ENCODE measurements around the gene OTOS.

The OTOS gene

DNA sequence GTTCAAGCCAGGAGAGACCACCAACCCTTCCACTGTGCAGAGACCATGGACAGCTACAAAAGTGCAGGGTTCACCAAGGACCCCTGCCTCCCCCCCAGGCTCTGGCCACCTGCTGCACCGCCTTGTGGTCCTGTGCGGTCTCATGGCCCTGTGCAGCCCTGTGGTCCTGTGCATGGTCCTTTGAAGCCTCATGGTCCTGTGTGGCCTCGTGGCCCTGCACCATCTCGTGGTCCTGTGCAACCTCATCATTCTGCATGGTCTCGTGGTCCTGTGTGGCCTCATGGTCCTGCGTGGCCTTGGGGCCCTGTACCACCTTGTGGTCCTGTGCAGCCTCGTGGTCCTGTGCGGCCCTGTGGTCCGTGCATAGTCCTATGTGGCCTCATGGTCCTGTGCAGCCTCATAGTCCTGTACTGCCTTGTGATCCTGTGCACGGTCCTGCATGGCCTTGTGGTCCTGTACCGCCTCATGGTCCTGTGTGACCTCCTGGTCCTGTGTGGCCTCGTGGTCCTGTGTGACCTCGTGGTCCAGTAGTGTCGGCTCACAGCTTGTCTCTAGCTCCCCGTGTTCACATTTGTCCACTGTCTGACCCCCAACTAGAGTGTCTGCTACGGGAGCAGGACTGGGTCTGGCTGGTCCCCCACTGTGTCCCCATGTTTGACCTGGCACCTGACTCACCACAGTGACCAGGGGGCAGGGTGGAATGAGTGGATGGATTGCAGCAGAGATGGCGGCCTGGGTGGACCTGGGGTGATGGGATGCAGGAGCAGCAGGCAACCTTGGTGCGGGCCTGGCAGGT, 20.0 kb upstream of the OTOS start:
- no peak overlapping the region for H2AFZ ChIP-seq
- no peaks in the 10 kb centered on the region for H3K4me1 ChIP-seq
- no peak for TF ChIP-seq CTCF (IDR thresholded peaks at IDR 0.05)
- no peaks in the 10 kb centered on the region for H3K79me2 ChIP-seq
- H3K9ac ChIP-seq = no peak overlapping the region
- no peaks in the 10 kb centered on the region for H3K9me3 ChIP-seq (ENCODE audit: control insufficient read depth, low read length)
- no peaks in the 10 kb centered on the region for H3K36me3 ChIP-seq (ENCODE audit: control insufficient read depth, insufficient read depth, low read length)
- no peak overlapping the region for H3K27ac ChIP-seq
- H3K4me3 ChIP-seq (ENCODE audit: low read depth, low read length) = no peak overlapping the region
- no peaks in the 10 kb centered on the region for H3K27me3 ChIP-seq (ENCODE audit: control insufficient read depth, insufficient read depth, low read length)
- no peak overlapping the region for H3K4me2 ChIP-seq (ENCODE audit: low read length)

DNA sequence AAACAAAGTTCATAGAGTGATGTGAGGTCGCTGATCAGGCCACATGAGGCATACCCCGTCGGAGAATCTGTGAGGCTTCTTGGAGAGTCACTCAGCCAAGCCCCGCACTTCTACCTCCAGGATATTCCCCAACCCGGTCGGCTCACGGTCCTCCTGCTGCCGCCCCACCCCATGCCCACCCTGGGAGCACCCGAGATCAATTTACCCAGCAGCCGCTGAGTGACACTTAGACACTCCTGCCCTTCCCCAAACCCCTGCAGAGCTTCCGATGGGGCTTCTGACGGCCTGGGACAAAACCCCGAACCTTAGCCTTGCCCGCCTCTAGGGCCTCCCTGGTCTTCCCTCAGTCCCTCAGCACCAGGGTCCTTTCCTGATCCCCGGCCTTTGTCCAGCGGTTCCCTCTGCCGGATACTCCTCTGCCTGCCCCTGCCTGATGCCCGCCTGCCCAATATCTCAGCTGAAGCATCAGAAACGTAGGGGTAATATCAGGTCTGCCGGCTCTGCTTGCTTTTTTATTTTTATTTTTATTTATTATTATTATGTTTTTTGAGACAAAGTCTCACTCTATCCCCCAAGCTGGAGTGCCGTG, 18.9 kb upstream of the OTOS start:
- Histone ChIP-seq H3K36me3 (ENCODE audit: control insufficient read depth, insufficient read depth, low read length) (no peaks in the 10 kb centered on the region), H2AFZ (no peak overlapping the region), H3K4me1 (no peaks in the 10 kb centered on the region), H3K4me3 (ENCODE audit: low read depth, low read length) (no peak overlapping the region), H3K4me2 (ENCODE audit: low read length) (no peak overlapping the region), H3K27ac (no peak overlapping the region), H3K9ac (no peak overlapping the region), H3K27me3 (ENCODE audit: control insufficient read depth, insufficient read depth, low read length) (no peaks in the 10 kb centered on the region), H3K79me2 (no peaks in the 10 kb centered on the region), H3K9me3 (ENCODE audit: control insufficient read depth, low read length) (no peaks in the 10 kb centered on the region)
- TF ChIP-seq CTCF (IDR thresholded peaks at IDR 0.05) = no peak

DNA sequence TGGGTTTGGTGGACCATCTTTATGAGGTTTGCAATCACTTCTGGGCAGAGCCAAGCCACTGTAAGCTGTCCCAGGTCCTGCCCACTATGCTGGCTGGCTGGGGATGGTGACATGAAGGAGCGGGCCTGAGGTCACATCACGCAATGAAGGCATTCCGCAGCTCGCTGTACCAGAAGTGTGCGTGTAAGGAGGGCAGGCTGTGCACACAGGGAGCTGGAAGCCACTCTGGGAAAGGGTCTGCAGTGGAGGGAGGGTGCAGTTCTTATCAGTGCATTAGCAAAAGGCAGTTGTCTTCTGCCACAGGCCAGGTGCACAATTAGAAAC, 16.7 kb upstream of the OTOS start:
- Histone ChIP-seq H3K4me1 (no peaks in the 10 kb centered on the region), H3K36me3 (ENCODE audit: control insufficient read depth, insufficient read depth, low read length) (no peaks in the 10 kb centered on the region), H3K9me3 (ENCODE audit: control insufficient read depth, low read length) (no peaks in the 10 kb centered on the region), H3K79me2 (no peaks in the 10 kb centered on the region), H3K4me3 (ENCODE audit: low read depth, low read length) (no peak overlapping the region), H3K27ac (no peak overlapping the region), H3K27me3 (ENCODE audit: control insufficient read depth, insufficient read depth, low read length) (no peaks in the 10 kb centered on the region), H3K4me2 (ENCODE audit: low read length) (no peak overlapping the region), H3K9ac (no peak overlapping the region), H2AFZ (no peak overlapping the region)
- no peak for TF ChIP-seq CTCF (IDR thresholded peaks at IDR 0.05)

DNA sequence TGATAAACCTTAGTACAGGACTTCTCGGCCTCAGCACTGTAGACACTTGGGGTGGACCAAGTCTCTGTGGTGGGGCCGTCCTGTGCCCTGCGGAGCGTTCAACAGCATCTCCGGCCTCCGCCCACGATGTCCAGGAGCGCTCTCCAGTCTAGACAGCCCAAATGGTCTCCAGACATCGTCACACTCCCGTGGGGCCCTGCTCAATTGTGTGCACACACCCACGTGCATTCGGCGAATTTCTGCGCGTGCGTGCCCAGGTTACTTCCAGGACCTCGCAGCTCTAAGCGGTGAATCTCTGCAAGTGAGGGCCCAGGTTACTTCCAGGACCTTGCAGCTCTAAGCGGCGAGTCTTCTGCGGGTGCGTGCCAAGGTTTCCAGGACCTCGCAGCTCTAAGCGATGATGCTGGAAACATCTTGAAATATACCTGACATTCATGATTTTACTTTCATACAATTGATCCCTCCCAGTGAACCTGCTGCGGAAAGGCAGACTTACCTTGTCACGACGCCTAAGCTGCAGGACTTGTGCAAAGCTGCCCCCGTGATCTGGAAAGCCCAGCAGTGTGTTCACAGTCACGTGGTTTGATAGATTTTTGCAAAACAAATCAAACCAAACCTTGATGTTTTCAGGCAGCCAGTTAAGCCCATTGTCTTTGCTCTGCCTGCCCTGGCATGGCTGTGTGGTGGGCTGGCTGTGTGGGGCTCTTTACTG, 16.1 kb upstream of the OTOS start:
- Histone ChIP-seq H3K27me3 (ENCODE audit: control insufficient read depth, insufficient read depth, low read length) (no peaks in the 10 kb centered on the region), H3K27ac (no peak overlapping the region), H3K4me1 (no peaks in the 10 kb centered on the region), H3K36me3 (ENCODE audit: control insufficient read depth, insufficient read depth, low read length) (no peaks in the 10 kb centered on the region), H3K4me2 (ENCODE audit: low read length) (no peak overlapping the region), H3K79me2 (no peaks in the 10 kb centered on the region), H2AFZ (no peak overlapping the region), H3K9me3 (ENCODE audit: control insufficient read depth, low read length) (no peaks in the 10 kb centered on the region), H3K4me3 (ENCODE audit: low read depth, low read length) (no peak overlapping the region), H3K9ac (no peak overlapping the region)
- no peak for TF ChIP-seq CTCF (IDR thresholded peaks at IDR 0.05)
